ENCODE results near the gene WWOX.

- TF ChIP-seq, protein P1, sequence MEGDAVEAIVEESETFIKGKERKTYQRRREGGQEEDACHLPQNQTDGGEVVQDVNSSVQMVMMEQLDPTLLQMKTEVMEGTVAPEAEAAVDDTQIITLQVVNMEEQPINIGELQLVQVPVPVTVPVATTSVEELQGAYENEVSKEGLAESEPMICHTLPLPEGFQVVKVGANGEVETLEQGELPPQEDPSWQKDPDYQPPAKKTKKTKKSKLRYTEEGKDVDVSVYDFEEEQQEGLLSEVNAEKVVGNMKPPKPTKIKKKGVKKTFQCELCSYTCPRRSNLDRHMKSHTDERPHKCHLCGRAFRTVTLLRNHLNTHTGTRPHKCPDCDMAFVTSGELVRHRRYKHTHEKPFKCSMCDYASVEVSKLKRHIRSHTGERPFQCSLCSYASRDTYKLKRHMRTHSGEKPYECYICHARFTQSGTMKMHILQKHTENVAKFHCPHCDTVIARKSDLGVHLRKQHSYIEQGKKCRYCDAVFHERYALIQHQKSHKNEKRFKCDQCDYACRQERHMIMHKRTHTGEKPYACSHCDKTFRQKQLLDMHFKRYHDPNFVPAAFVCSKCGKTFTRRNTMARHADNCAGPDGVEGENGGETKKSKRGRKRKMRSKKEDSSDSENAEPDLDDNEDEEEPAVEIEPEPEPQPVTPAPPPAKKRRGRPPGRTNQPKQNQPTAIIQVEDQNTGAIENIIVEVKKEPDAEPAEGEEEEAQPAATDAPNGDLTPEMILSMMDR (IDR thresholded peaks at IDR 0.05), result no peak
- TF ChIP-seq POLR2A (IDR thresholded peaks at IDR 0.05), result no peak
Observed at GRCh38 chr16:78579020-78579419, 479.6 kb downstream of the WWOX start.

Measured in thyroid gland (tissue), 4 donors.